Parietal lobe (tissue), 1 donor: Measurements from ENCODE around the gene LYSMD3. TPM values are rescaled to one million over a fixed set of nuclear protein-coding genes. Genes with fewer than 3 reads are reported as not detected.

Experiments
- total RNA-seq: library from RNA; depleted of rRNA; stranded (reverse); fragments of >200 nt; gene quantifications from one replicate; pipeline ENCODE4 v1.2.3, GENCODE V29; 2014

LYSMD3 gene
- 16.3 TPM for total RNA-seq

GRCh38 chr5:90529194-90529938 is at the start of gene LYSMD3:
Gene LYSMD3, minus strand, starts transcription at chr5:90529584. Its CDS starts 4,295 bp downstream, at chr5:90525289.

GRCh38 chr5:90558344-90559192 is 29.2 kb upstream of the LYSMD3 start, which contains the start of gene ADGRV1:
Gene ADGRV1, plus strand, starts transcription at chr5:90558797. Its CDS starts 99 bp downstream, at chr5:90558896.

GRCh38 chr5:90474235-90475107 is 54.9 kb downstream of the LYSMD3 start, which contains the start of the genes MBLAC2 and POLR3G:
Gene MBLAC2, minus strand, starts transcription at chr5:90474771. Its CDS starts 479 bp downstream, at chr5:90474292.
Gene POLR3G, plus strand, starts transcription at chr5:90474864. Its CDS starts 10,704 bp downstream, at chr5:90485568.

Other genes with a start within 250 kb of the LYSMD3 start
- gene CETN3, start 119.8 kb downstream of the LYSMD3 start, total RNA-seq = 26.0 TPM
- gene MBLAC2, start 54.8 kb downstream of the LYSMD3 start, total RNA-seq = 13.8 TPM
- 3.4 TPM for gene POLR3G, start 54.7 kb downstream of the LYSMD3 start, total RNA-seq
- gene ADGRV1, start 29.2 kb upstream of the LYSMD3 start, total RNA-seq = 631 TPM